ENCODE results near the gene RNLS.

Gene RNLS

DNA sequence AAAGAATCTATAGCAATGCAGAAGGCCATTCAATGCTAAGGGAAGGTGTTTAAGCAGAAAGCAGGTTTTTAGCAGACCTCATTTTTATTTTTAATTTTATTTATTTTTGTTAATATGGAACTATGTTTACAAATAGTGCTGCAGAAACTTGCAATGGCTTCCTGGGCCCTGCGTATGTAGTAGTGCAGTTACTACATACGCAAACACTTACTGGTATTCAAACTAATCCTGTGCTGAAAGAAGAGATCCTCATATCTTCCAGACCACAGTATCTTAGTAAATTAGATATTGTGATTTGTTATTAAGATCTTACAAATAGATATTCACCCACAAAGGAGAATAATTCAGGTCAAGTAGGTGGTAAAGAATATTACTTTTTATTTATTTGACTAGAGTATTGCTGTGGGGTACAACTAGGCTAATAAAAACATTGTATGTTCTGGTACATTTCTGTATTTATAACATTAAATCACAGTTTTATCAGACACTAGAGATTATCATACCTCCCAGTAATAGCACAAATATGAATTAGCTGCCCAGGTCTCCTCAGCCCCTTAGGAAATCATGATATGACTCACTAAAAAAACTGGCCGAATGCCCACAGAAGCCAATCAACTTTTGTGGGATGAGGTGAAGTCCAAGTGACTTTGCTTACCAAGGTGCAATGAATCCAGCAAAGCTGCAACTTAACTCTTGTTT, 57.6 kb downstream of the RNLS start:
- Histone ChIP-seq H3K9me3 (ENCODE audit: insufficient read depth, low read length) (no peaks in the 10 kb centered on the region), H4K20me1 (ENCODE audit: insufficient read depth, low read length) (no peaks in the 10 kb centered on the region), H3K79me2 (ENCODE audit: low read length) (no peaks in the 10 kb centered on the region), H3K36me3 (replicated peaks; ENCODE audit: low read depth, low read length) (no peaks in the 10 kb centered on the region), H2AFZ (ENCODE audit: low read depth, low read length) (no peak overlapping the region), H3K4me1 (ENCODE audit: low read length) (no peaks in the 10 kb centered on the region), H3K27me3 (ENCODE audit: low read depth, low read length) (no peaks in the 10 kb centered on the region), H3K4me2 (ENCODE audit: low read length) (no peak overlapping the region), H3K4me3 (ENCODE audit: low read length) (no peak overlapping the region), H3K9ac (ENCODE audit: low read length) (no peak overlapping the region), H3K27ac (ENCODE audit: low read length) (no peak overlapping the region)
- TF ChIP-seq, protein P1, sequence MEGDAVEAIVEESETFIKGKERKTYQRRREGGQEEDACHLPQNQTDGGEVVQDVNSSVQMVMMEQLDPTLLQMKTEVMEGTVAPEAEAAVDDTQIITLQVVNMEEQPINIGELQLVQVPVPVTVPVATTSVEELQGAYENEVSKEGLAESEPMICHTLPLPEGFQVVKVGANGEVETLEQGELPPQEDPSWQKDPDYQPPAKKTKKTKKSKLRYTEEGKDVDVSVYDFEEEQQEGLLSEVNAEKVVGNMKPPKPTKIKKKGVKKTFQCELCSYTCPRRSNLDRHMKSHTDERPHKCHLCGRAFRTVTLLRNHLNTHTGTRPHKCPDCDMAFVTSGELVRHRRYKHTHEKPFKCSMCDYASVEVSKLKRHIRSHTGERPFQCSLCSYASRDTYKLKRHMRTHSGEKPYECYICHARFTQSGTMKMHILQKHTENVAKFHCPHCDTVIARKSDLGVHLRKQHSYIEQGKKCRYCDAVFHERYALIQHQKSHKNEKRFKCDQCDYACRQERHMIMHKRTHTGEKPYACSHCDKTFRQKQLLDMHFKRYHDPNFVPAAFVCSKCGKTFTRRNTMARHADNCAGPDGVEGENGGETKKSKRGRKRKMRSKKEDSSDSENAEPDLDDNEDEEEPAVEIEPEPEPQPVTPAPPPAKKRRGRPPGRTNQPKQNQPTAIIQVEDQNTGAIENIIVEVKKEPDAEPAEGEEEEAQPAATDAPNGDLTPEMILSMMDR (IDR thresholded peaks at IDR 0.05; ENCODE audit: low read depth, low read length) = no peak
- no peak for TF ChIP-seq EZH2phosphoT487 (IDR thresholded peaks at IDR 0.05; ENCODE audit: low read depth)

DNA sequence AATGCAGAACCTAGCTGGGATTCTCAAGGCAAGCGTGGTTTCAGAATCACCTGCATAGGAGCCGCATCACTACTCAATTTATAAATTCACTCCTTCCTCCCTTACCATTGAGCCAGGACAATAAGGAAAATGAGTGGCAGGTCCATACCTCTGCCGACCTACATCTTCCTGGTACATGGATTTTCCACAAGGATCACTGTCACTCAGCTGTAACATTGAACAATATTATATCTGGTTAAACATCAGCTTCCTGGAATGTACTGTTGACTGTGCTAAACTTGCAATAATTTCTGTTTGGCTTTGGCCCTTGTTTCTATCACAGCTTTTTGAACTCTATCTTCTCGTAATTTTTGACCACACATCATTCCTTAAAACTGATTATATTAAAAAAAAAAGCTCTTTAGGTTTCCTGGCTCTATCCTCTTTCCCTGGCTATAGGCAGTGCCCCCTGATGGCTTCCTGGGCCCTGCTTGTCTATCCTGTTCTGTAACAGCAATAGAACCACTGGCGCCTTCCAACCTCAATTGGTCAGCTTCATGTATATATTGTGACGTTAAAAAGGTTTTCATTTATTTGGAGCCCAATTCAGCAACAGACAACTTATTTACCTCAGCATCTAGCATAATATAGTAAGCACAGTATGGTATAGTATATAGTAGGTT, 59.2 kb downstream of the RNLS start:
- Histone ChIP-seq H3K9ac (ENCODE audit: low read length) (no peak overlapping the region), H3K4me1 (ENCODE audit: low read length) (no peaks in the 10 kb centered on the region), H4K20me1 (ENCODE audit: insufficient read depth, low read length) (no peaks in the 10 kb centered on the region), H3K27ac (ENCODE audit: low read length) (no peak overlapping the region), H3K36me3 (replicated peaks; ENCODE audit: low read depth, low read length) (no peaks in the 10 kb centered on the region), H3K4me2 (ENCODE audit: low read length) (no peak overlapping the region), H3K9me3 (ENCODE audit: insufficient read depth, low read length) (no peaks in the 10 kb centered on the region), H2AFZ (ENCODE audit: low read depth, low read length) (no peak overlapping the region), H3K27me3 (ENCODE audit: low read depth, low read length) (no peaks in the 10 kb centered on the region), H3K79me2 (ENCODE audit: low read length) (no peaks in the 10 kb centered on the region), H3K4me3 (ENCODE audit: low read length) (no peak overlapping the region)
- TF ChIP-seq, protein P1 (IDR thresholded peaks at IDR 0.05; ENCODE audit: low read depth, low read length) = no peak
- TF ChIP-seq EZH2phosphoT487 (IDR thresholded peaks at IDR 0.05; ENCODE audit: low read depth) = no peak

DNA sequence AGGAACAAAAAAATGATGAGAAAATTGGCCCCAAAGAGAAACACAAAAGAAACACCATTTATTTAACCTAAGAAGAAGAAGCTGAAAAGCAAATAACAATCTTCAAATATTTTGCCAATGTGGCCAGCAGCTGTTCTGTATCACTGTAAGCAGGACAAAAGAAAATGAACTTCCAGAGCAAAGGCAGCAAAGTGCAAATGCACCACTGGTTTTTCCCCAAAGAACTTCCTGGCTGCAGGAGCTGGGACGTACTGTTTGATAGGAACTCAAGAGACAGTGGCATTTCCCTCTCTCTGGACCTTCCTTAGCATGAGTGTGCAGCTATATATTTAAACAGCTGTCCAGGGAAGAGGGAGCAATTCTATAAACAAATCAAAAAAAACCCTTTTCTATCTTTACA, 60.4 kb downstream of the RNLS start:
- Histone ChIP-seq H3K4me3 (ENCODE audit: low read length) (no peak overlapping the region), H3K4me2 (ENCODE audit: low read length) (no peak overlapping the region), H4K20me1 (ENCODE audit: insufficient read depth, low read length) (no peaks in the 10 kb centered on the region), H3K36me3 (replicated peaks; ENCODE audit: low read depth, low read length) (no peaks in the 10 kb centered on the region), H3K4me1 (ENCODE audit: low read length) (no peaks in the 10 kb centered on the region), H3K9ac (ENCODE audit: low read length) (no peak overlapping the region), H3K27me3 (ENCODE audit: low read depth, low read length) (0 out of 2 replicates have a peak, but pooled peaks cover 3% of the 10 kb centered on the region), H3K9me3 (ENCODE audit: insufficient read depth, low read length) (no peaks in the 10 kb centered on the region), H3K79me2 (ENCODE audit: low read length) (no peaks in the 10 kb centered on the region), H2AFZ (ENCODE audit: low read depth, low read length) (no peak overlapping the region), H3K27ac (ENCODE audit: low read length) (no peak overlapping the region)
- TF ChIP-seq EZH2phosphoT487 (IDR thresholded peaks at IDR 0.05; ENCODE audit: low read depth) = no peak
- TF ChIP-seq, protein P1 (IDR thresholded peaks at IDR 0.05; ENCODE audit: low read depth, low read length) = no peak

DNA sequence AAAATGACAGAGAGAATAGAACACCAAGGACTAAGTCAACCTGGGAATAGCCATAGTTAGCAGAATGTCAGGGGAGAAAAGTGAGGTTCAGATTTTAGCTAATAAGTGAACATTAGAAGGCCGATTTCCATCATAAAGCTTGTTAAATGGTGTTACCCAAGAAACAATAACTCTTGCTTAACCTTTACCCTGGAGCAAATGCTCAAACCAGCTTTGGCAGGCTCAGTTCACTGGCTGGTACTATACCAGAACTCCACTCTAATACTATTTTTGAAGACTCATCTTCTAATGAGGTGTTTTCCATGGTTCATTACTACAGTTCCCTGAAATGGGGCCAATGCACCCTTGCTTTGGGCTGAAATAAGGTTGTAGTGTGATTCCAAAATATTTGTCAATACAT, 61.3 kb downstream of the RNLS start:
- Histone ChIP-seq H3K36me3 (replicated peaks; ENCODE audit: low read depth, low read length) (no peaks in the 10 kb centered on the region), H3K9ac (ENCODE audit: low read length) (no peak overlapping the region)

More for the DNA sequence above, 61.3 kb downstream of the RNLS start:
- no peak overlapping the region for H3K27ac ChIP-seq (ENCODE audit: low read length)
- H3K4me2 ChIP-seq (ENCODE audit: low read length) = no peak overlapping the region
- H3K4me3 ChIP-seq (ENCODE audit: low read length) = no peak overlapping the region
- no peaks in the 10 kb centered on the region for H3K4me1 ChIP-seq (ENCODE audit: low read length)
- no peaks in the 10 kb centered on the region for H3K9me3 ChIP-seq (ENCODE audit: insufficient read depth, low read length)
- H2AFZ ChIP-seq (ENCODE audit: low read depth, low read length) = no peak overlapping the region
- no peak for TF ChIP-seq EZH2phosphoT487 (IDR thresholded peaks at IDR 0.05; ENCODE audit: low read depth)
- TF ChIP-seq, protein P1 (IDR thresholded peaks at IDR 0.05; ENCODE audit: low read depth, low read length) = no peak
- H3K27me3 ChIP-seq (ENCODE audit: low read depth, low read length) = 0 out of 2 replicates have a peak, but pooled peaks cover 3% of the 10 kb centered on the region
- H4K20me1 ChIP-seq (ENCODE audit: insufficient read depth, low read length) = no peaks in the 10 kb centered on the region
- no peaks in the 10 kb centered on the region for H3K79me2 ChIP-seq (ENCODE audit: low read length)
